Colonic mucosa (tissue), 4 donors: ENCODE measurements around the gene ZNF92. TPM values are rescaled to one million over a fixed set of nuclear protein-coding genes. Genes with fewer than 3 reads are reported as not detected.
A peak's percentile ranks its signal among the peaks of the same experiment; 100 is the strongest.
"Not testable (repeated sequence)": the region's sequence is repeated elsewhere in the genome, so short reads cannot be mapped to it uniquely, and the experiment has no call there.

Experiments used
- DNase-seq: peaks from one replicate; pipeline ENCODE4 v3.0.0-alpha.2; 2020
- H3K27ac ChIP-seq: fragments of 200-600 bp; one replicate; pipeline ENCODE4 v1.8.0; 2021
- H3K27me3 ChIP-seq: fragments of 200-600 bp; one replicate; pipeline ENCODE4 v1.8.0; 2021
- H3K36me3 ChIP-seq: fragments of 200-600 bp; one replicate; pipeline ENCODE4 v1.8.0; 2021
- H3K4me1 ChIP-seq: fragments of 200-600 bp; one replicate; pipeline ENCODE4 v1.8.0; 2021; ENCODE audit warnings: mild to moderate bottlenecking
- H3K4me3 ChIP-seq: fragments of 200-600 bp; one replicate; pipeline ENCODE4 v1.8.0; 2021
- H3K9ac ChIP-seq, 2 donors: one replicate each; pipeline ENCODE4 v1.7.0; 2013; ENCODE audit warnings: control low read depth in 2 of 2, low read depth in 2 of 2, low read length in 2 of 2
- H3K9me3 ChIP-seq: fragments of 200-600 bp; one replicate; pipeline ENCODE4 v1.8.0; 2021
- intact Hi-C: fragments of 100-400 bp; cut with DNase I; formaldehyde crosslinking; loops from one replicate; pipeline ENCODE4 v1.14.1; 2022
- total RNA-seq, 2 donors: library from RNA; stranded (reverse); fragmentation: NEBNext Ultra II Directional in 1 of 2; extraction: Animal tissue kit (Norgen Biotek cat#: 25700) in 1 of 2; gene quantifications; one replicate each; pipeline ENCODE4 v1.2.1, GENCODE V29; 2021
- TF ChIP-seq, protein P1 (sequence below): fragments of 200-600 bp; IDR thresholded peaks from one replicate; pipeline ENCODE4 v1.8.0; 2022; ENCODE audit warnings: antibody characterized with exemption, mild to moderate bottlenecking
- donor health status: healthy.
- donor health status: DM: no; HTN: no; CAD: no.
- donor health status: DM: no; HTN: no; CAD: no.

The ZNF92 gene
- total RNA-seq, 2 donors from 2014 or later: 8.4 to 8.8 TPM

DNA sequence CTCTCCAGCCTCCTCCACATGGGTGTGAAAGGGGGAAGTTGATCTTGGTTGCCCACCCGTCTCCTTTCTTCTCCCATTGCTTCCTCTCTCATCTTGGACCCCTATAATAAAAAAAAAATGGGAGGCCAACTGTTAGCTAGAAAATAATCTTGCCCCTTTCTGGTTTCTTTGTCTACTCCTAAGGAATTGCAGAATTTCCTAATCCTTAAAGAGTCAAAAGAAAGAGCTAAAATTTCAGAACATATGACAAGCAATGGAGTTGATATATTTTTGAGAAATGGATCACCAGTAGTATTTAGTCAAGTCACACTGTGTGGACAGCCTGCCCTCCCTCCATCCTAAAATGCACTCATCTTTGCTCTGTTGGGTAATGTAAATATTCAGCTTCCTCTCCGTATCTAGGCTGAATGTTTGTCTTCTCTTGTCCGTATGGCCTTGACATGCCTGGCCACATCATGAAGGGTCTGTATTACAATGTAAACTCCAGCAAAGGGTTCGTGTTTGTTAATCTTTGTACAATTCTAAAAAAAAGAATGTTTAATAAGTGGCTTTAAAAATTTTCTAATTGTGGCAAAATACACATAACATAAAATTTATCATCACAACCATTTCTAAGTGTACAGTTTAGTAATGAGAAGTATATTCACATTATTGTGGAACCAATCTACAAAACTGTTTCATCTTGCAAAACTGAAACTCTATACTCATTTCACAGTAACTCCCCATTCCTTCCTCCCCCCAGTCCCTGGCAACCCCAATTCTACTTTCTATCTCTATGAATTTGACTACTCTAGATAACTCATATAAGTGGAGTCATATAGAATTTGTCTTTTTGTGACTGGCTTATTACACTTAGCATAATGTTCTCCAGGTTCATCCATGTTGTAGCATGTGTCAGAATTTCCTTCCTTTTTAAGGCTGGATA, 71.5 kb downstream of the ZNF92 start:
- intact Hi-C loops: no loop called here
- Histone ChIP-seq H3K4me3 (no peak overlapping the region), H3K4me1 (no peaks in the 10 kb centered on the region), H3K36me3 (no peaks in the 10 kb centered on the region), H3K9me3 (no peaks in the 10 kb centered on the region), H3K27ac (no peak overlapping the region), H3K27me3 (no peaks in the 10 kb centered on the region), H3K9ac (no peak overlapping the region)
- DNase-seq: no peak
- TF ChIP-seq, protein P1, sequence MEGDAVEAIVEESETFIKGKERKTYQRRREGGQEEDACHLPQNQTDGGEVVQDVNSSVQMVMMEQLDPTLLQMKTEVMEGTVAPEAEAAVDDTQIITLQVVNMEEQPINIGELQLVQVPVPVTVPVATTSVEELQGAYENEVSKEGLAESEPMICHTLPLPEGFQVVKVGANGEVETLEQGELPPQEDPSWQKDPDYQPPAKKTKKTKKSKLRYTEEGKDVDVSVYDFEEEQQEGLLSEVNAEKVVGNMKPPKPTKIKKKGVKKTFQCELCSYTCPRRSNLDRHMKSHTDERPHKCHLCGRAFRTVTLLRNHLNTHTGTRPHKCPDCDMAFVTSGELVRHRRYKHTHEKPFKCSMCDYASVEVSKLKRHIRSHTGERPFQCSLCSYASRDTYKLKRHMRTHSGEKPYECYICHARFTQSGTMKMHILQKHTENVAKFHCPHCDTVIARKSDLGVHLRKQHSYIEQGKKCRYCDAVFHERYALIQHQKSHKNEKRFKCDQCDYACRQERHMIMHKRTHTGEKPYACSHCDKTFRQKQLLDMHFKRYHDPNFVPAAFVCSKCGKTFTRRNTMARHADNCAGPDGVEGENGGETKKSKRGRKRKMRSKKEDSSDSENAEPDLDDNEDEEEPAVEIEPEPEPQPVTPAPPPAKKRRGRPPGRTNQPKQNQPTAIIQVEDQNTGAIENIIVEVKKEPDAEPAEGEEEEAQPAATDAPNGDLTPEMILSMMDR: no peak

DNA sequence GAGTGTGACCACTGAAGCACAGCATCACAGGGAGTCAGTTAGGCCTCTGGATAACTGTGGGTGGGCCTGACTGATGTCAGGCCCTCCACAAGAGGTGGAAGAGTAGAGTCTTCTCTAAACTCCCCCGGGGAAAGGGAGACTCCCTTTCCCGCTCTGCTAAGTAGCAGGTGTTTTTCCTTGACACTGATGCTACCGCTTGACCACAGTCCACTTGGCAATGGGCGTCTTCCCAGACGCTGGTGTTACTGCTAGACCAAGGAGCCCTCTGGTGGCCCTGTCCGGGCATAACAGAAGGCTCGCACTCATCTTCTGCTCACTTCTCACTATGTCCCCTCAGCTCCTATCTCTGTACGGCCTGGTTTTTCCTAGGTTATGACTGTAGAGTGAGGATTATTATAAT, 73.4 kb downstream of the ZNF92 start:
- intact Hi-C loops, H3K27ac ChIP-seq, H3K4me3 ChIP-seq, H3K9ac ChIP-seq, H3K36me3 ChIP-seq, H3K4me1 ChIP-seq, H3K9me3 ChIP-seq, H3K27me3 ChIP-seq: not testable (repeated sequence)
- DNase-seq: peak; percentile 17

DNA sequence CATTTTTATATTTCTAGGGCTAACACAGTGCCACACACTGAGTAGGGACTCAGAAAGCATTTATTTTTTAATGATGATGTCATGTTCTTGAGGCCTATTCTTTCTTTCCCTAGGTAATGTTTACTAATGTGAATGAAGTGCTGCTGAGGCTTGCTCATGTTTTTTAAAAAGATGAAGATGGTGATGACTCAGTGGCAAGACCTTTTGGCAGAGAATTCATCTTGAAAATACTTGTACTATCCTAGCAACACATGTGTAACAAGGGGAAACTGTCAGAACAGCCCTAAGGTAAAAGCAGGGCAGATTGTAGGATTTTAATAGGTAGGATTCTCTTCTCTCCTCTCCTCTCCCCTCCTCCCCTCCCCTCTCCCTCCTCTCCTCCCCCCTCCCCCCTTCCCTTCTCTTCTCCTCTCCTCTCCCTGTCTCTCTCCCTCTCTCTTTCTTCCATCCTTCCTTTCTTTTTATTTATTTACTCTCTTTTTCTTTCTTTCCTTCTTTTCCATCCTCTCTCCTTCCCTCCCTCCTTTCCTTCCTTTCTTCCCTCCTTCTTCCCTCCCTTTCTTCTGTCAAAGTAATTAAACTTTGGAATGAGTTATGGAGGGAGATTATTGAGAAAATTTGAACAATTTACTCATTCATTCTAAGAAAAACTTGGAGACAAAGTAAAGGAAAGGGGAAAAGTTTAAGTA, 75.3 kb downstream of the ZNF92 start:
- Histone ChIP-seq H3K27me3 (no peaks in the 10 kb centered on the region), H3K9ac (no peak overlapping the region), H3K9me3 (no peaks in the 10 kb centered on the region), H3K4me3 (no peak overlapping the region), H3K36me3 (no peaks in the 10 kb centered on the region), H3K27ac (no peak overlapping the region), H3K4me1 (no peaks in the 10 kb centered on the region)
- intact Hi-C loops: no loop called here
- DNase-seq: no peak
- TF ChIP-seq, protein P1: no peak

- no peaks in the 10 kb centered on the region for H3K36me3 ChIP-seq
- no peak for DNase-seq
- intact Hi-C loops: no loop called here
- no peak overlapping the region for H3K9ac ChIP-seq
- H3K27me3 ChIP-seq: no peaks in the 10 kb centered on the region
- no peak overlapping the region for H3K4me3 ChIP-seq
- TF ChIP-seq, protein P1: no peak
- H3K27ac ChIP-seq: no peak overlapping the region
- H3K9me3 ChIP-seq: no peaks in the 10 kb centered on the region
- H3K4me1 ChIP-seq: no peaks in the 10 kb centered on the region
These were observed 75.8 kb downstream of the ZNF92 start for GRCh38 chr7:65449505-65449852.
